NCI-H2081 (cell line): Measurements from ENCODE around the gene BARX2.

Experiments
- DNase-seq, 2 experiments: peaks; one replicate each; lab custom pipeline; 2025; lab: John Stamatoyannopoulos, UW

The BARX2 gene

GRCh38 chr11:129440028-129440713 lies 64.5 kb downstream of the BARX2 start:
- peak; percentile 25 to 40 for DNase-seq

- DNase-seq, result no peak
Measured at GRCh38 chr11:129442171-129442570, 66.5 kb downstream of the BARX2 start.

GRCh38 chr11:129443276-129443675 lies 67.6 kb downstream of the BARX2 start:
- no peak for DNase-seq

GRCh38 chr11:129444274-129444673 lies 68.6 kb downstream of the BARX2 start:
- no peak for DNase-seq

GRCh38 chr11:129445226-129445625 lies 69.6 kb downstream of the BARX2 start:
- no peak for DNase-seq

GRCh38 chr11:129446572-129446971 lies 70.9 kb downstream of the BARX2 start:
- DNase-seq, result no peak

GRCh38 chr11:129447654-129448239 lies 72.1 kb downstream of the BARX2 start:
- no peak for DNase-seq

GRCh38 chr11:129451524-129451923 lies 75.9 kb downstream of the BARX2 start:
- no peak for DNase-seq

GRCh38 chr11:129453293-129453721 lies 77.7 kb downstream of the BARX2 start:
- peak in 1 of 2 experiments; percentile 23 for DNase-seq

GRCh38 chr11:129455101-129455500 lies 79.5 kb downstream of the BARX2 start:
- no peak for DNase-seq

GRCh38 chr11:129455756-129456655 lies 80.4 kb downstream of the BARX2 start:
- DNase-seq, result no peak

GRCh38 chr11:129457321-129457720 lies 81.7 kb downstream of the BARX2 start:
- DNase-seq, result peak; percentile 33 to 42

- DNase-seq, result no peak
Measured at GRCh38 chr11:129458278-129458677, 82.6 kb downstream of the BARX2 start.

GRCh38 chr11:129458756-129459535 lies 83.3 kb downstream of the BARX2 start:
- DNase-seq, result peak; percentile 72 to 89

GRCh38 chr11:129460714-129461113 lies 85.1 kb downstream of the BARX2 start:
- DNase-seq, result peak; percentile 6 to 69

- no peak for DNase-seq
Measured at GRCh38 chr11:129484068-129484467, 108.4 kb downstream of the BARX2 start.

- DNase-seq, result no peak
Measured at GRCh38 chr11:129489249-129489648, 113.6 kb downstream of the BARX2 start.

- DNase-seq, result no peak
Measured at GRCh38 chr11:129490004-129490403, 114.4 kb downstream of the BARX2 start.

- DNase-seq, result no peak
Measured at GRCh38 chr11:129493746-129494145, 118.1 kb downstream of the BARX2 start.
